H1 (cell line): Measurements from ENCODE around the gene PRPS1. TPM values are rescaled to one million over a fixed set of nuclear protein-coding genes. Genes with fewer than 3 reads are reported as not detected.

Experiments
- CTCF ChIA-PET: fragments of 300-600 bp; sonication (Branson Sonifier 250); formaldehyde crosslinking; loops from one replicate; lab custom pipeline; 2021; ENCODE audit not compliant: partially characterized antibody; lab: Charles Lee
- POLR2A ChIA-PET: fragments of 300-600 bp; sonication (Branson Sonifier 250); formaldehyde crosslinking; loops from one replicate; lab custom pipeline; 2021; ENCODE audit warnings: inconsistent platforms; ENCODE audit not compliant: partially characterized antibody; lab: Charles Lee
- DNase-seq, 2 experiments: peaks; one replicate each; pipeline versions ENCODE4 v3.0.0 to v3.0.0-alpha.2; 2010 to 2022; ENCODE audit warnings: low spot score in 2 of 2, low read depth in 1 of 2, mixed read lengths in 1 of 2
- FAIRE-seq: peaks from 2 replicates; lab custom pipeline; 2011; peaks lifted over from hg19 to GRCh38; lab: Jason Lieb, UNC
- H2AFZ ChIP-seq: 2 replicates; pipeline ENCODE4 v1.8.1; 2012; ENCODE audit warnings: low read length, inconsistent platforms
- H2AK5ac ChIP-seq: 2 replicates; pipeline ENCODE4 v1.6.1; 2013; ENCODE audit warnings: low read depth, low read length
- H2BK120ac ChIP-seq: replicated peaks from 2 replicates; pipeline ENCODE3; 2013; ENCODE audit warnings: low read depth, low read length, inconsistent platforms
- H2BK12ac ChIP-seq: 2 replicates; pipeline ENCODE4 v1.6.1; 2013; ENCODE audit warnings: low read depth, low read length
- H2BK15ac ChIP-seq: 2 replicates; pipeline ENCODE4 v1.6.1; 2013; ENCODE audit warnings: low read length
- H2BK20ac ChIP-seq: 2 replicates; pipeline ENCODE4 v1.6.1; 2013; ENCODE audit warnings: low read length
- H2BK5ac ChIP-seq: 2 replicates; pipeline ENCODE4 v1.6.1; 2013; ENCODE audit warnings: low read depth, low read length
- H3K14ac ChIP-seq: 2 replicates; pipeline ENCODE4 v1.6.1; 2013; ENCODE audit warnings: inconsistent platforms; ENCODE audit not compliant: insufficient read length
- H3K18ac ChIP-seq: 2 replicates; pipeline ENCODE4 v1.6.1; 2013; ENCODE audit warnings: low read length; ENCODE audit errors: extremely low read depth
- H3K23ac ChIP-seq: 2 replicates; pipeline ENCODE4 v1.6.1; 2013; ENCODE audit warnings: inconsistent platforms; ENCODE audit not compliant: insufficient read length
- H3K23me2 ChIP-seq: 2 replicates; pipeline ENCODE4 v1.6.1; 2013; ENCODE audit warnings: low read depth, low read length
- H3K27ac ChIP-seq: 2 replicates; pipeline ENCODE4 v1.6.1; 2011; ENCODE audit warnings: low read depth, low read length, inconsistent platforms
- H3K27me3 ChIP-seq, 4 experiments: replicated peaks in 1 of 4; 1 replicate in 1 of 4; 2 replicates in 3 of 4; pipeline versions ENCODE4 v1.6.1 to v1.8.1; 2011 to 2013; ENCODE audit warnings: low read length in 3 of 4, mild to moderate bottlenecking in 3 of 4, inconsistent platforms in 2 of 4, mixed read lengths in 2 of 4, moderate library complexity in 1 of 4; ENCODE audit not compliant: control insufficient read depth in 3 of 4, insufficient read depth in 3 of 4; ENCODE audit errors: extremely low read depth in 1 of 4
- H3K36me3 ChIP-seq, 4 experiments: 2 replicates each; pipeline versions ENCODE4 v1.6.1 to v1.8.1; 2011 to 2013; ENCODE audit warnings: mild to moderate bottlenecking in 4 of 4, low read length in 3 of 4, moderate library complexity in 2 of 4, control low read depth in 1 of 4, inconsistent platforms in 1 of 4; ENCODE audit not compliant: insufficient read depth in 4 of 4, control insufficient read depth in 2 of 4
- H3K4ac ChIP-seq: replicated peaks from 2 replicates; pipeline ENCODE3; 2013; ENCODE audit warnings: low read length, low read depth, mixed read lengths, inconsistent platforms; ENCODE audit not compliant: insufficient read length
- H3K4me1 ChIP-seq, 4 experiments: replicated peaks in 1 of 4; 1 replicate in 1 of 4; 2 replicates in 3 of 4; pipeline versions ENCODE4 v1.6.1 to v1.8.1; 2011 to 2013; ENCODE audit warnings: low read length in 3 of 4, inconsistent platforms in 2 of 4, mixed read lengths in 1 of 4; ENCODE audit not compliant: insufficient read depth in 4 of 4, control insufficient read depth in 3 of 4
- H3K4me2 ChIP-seq, 2 experiments: 2 replicates each; pipeline versions ENCODE4 v1.6.1 to v1.8.1; 2011 to 2013; ENCODE audit warnings: low read depth in 2 of 2, low read length in 2 of 2, control low read depth in 1 of 2, inconsistent platforms in 1 of 2, mild to moderate bottlenecking in 1 of 2; ENCODE audit not compliant: insufficient read depth in 1 of 2
- H3K4me3 ChIP-seq, 4 experiments: fragments of 200-600, 300-600 bp in 1 of 4; sonication (generic), shearing (Covaris generic), sonication (Bioruptor Twin) in 1 of 4; 2 replicates each; pipeline versions ENCODE4 v1.5.1 to v1.8.1; 2011 to 2016; ENCODE audit warnings: low read length in 4 of 4, low read depth in 3 of 4, control low read depth in 2 of 4, inconsistent platforms in 2 of 4, mild to moderate bottlenecking in 2 of 4, mixed read lengths in 1 of 4, moderate library complexity in 1 of 4; ENCODE audit not compliant: insufficient read depth in 2 of 4; ENCODE audit errors: extremely low read depth in 1 of 4
- H3K56ac ChIP-seq: replicated peaks from 2 replicates; pipeline ENCODE3; 2013; ENCODE audit warnings: low read depth, mild to moderate bottlenecking, mixed read lengths, low read length, inconsistent platforms; ENCODE audit not compliant: insufficient read length
- H3K79me1 ChIP-seq: 2 replicates; pipeline ENCODE4 v1.6.1; 2013; ENCODE audit warnings: low read depth, low read length, control low read depth
- H3K79me2 ChIP-seq, 2 experiments: 2 replicates each; pipeline versions ENCODE4 v1.6.1 to v1.8.1; 2012 to 2013; ENCODE audit warnings: low read length in 2 of 2, mild to moderate bottlenecking in 2 of 2, inconsistent platforms in 1 of 2; ENCODE audit not compliant: insufficient read depth in 2 of 2, control insufficient read depth in 1 of 2
- H3K9ac ChIP-seq, 4 experiments: replicated peaks in 1 of 4; 1 replicate in 1 of 4; 2 replicates in 3 of 4; pipeline versions ENCODE4 v1.6.1 to v1.8.1; 2011 to 2013; ENCODE audit warnings: low read depth in 3 of 4, low read length in 3 of 4, control low read depth in 2 of 4, mild to moderate bottlenecking in 2 of 4, moderate library complexity in 2 of 4, inconsistent platforms in 1 of 4; ENCODE audit errors: extremely low read depth in 1 of 4
- H3K9me3 ChIP-seq, 2 experiments: 2 replicates each; pipeline versions ENCODE4 v1.6.1 to v1.8.1; 2012 to 2013; ENCODE audit warnings: mild to moderate bottlenecking in 2 of 2, moderate library complexity in 2 of 2, control low read depth in 1 of 2, inconsistent platforms in 1 of 2, low read depth in 1 of 2, low read length in 1 of 2, mixed read lengths in 1 of 2; ENCODE audit not compliant: insufficient read depth in 2 of 2
- H4K20me1 ChIP-seq, 2 experiments: replicated peaks in 1 of 2; 2 replicates each; pipeline versions ENCODE3 to v1.8.1; 2011 to 2013; ENCODE audit warnings: inconsistent platforms in 2 of 2, low read length in 2 of 2, mild to moderate bottlenecking in 1 of 2; ENCODE audit not compliant: insufficient read depth in 2 of 2, control insufficient read depth in 1 of 2
- H4K5ac ChIP-seq: 2 replicates; pipeline ENCODE4 v1.6.1; 2013; ENCODE audit warnings: low read length, low read depth, mixed read lengths, inconsistent platforms; ENCODE audit not compliant: insufficient read length
- H4K8ac ChIP-seq: 2 replicates; pipeline ENCODE4 v1.8.0; 2013; ENCODE audit warnings: mild to moderate bottlenecking, moderate library complexity, low read length, inconsistent platforms; ENCODE audit not compliant: insufficient read depth; ENCODE audit errors: extremely low read depth
- H4K91ac ChIP-seq: replicated peaks from 2 replicates; pipeline ENCODE3; 2013; ENCODE audit warnings: low read length, mixed read lengths, inconsistent platforms; ENCODE audit not compliant: insufficient read length
- BCL11A ChIP-seq, 2 experiments: IDR thresholded peaks; one replicate each; pipeline ENCODE4 v1.6.1; 2011; ENCODE audit warnings: low read depth in 2 of 2, low read length in 2 of 2, mild to moderate bottlenecking in 2 of 2
- CBX5 ChIP-seq: fragments of 300-800, 300-1000 bp; sonication (generic); IDR thresholded peaks from 2 replicates; pipeline ENCODE4 v1.7.1; 2016; ENCODE audit warnings: antibody characterized with exemption, low read length, low read depth
- CEBPB ChIP-seq: IDR thresholded peaks from 2 replicates; pipeline ENCODE4 v1.6.1; 2012; ENCODE audit warnings: low read depth, low read length
- GABPA ChIP-seq: IDR thresholded peaks from 2 replicates; pipeline ENCODE4 v1.6.1; 2011; ENCODE audit warnings: mild to moderate bottlenecking, low read length, moderate library complexity, borderline replicate concordance; ENCODE audit not compliant: insufficient read depth
- HDAC2 ChIP-seq, 2 experiments: fragments of 300-600 bp in 1 of 2; sonication (generic) in 1 of 2; IDR thresholded peaks; 2 replicates each; pipeline ENCODE4 v1.6.1; 2011 to 2012; ENCODE audit warnings: low read depth in 2 of 2, low read length in 2 of 2, mild to moderate bottlenecking in 2 of 2, moderate library complexity in 2 of 2, borderline replicate concordance in 1 of 2, inconsistent platforms in 1 of 2
- HDAC6 ChIP-seq: IDR thresholded peaks from one replicate; pipeline ENCODE4 v1.7.1; 2012; ENCODE audit warnings: low read depth, mild to moderate bottlenecking, inconsistent platforms, low read length, moderate library complexity
- KDM5A ChIP-seq: fragments of 200-600 bp; IDR thresholded peaks from 2 replicates; pipeline ENCODE4 v1.7.1; 2012; ENCODE audit warnings: mild to moderate bottlenecking, low read length, inconsistent platforms, mixed read lengths
- POLR2A ChIP-seq, 2 experiments: IDR thresholded peaks; 1 replicate in 1 of 2; 2 replicates in 1 of 2; pipeline ENCODE4 v1.6.1; 2011; ENCODE audit warnings: low read depth in 2 of 2, low read length in 2 of 2, mild to moderate bottlenecking in 2 of 2; ENCODE audit errors: control extremely low read depth in 1 of 2
- POU5F1 ChIP-seq: IDR thresholded peaks from 2 replicates; pipeline ENCODE4 v1.6.1; 2011; ENCODE audit warnings: low read depth, mild to moderate bottlenecking, low read length, moderate library complexity
- RFX5 ChIP-seq: IDR thresholded peaks from 2 replicates; pipeline ENCODE4 v1.6.1; 2011; ENCODE audit warnings: low read depth, low read length, improper control_type of control experiment, borderline replicate concordance
- SIX5 ChIP-seq: IDR thresholded peaks from 2 replicates; pipeline ENCODE4 v1.6.1; 2011; ENCODE audit warnings: mild to moderate bottlenecking, low read depth, low read length
- SP4 ChIP-seq: IDR thresholded peaks from 2 replicates; pipeline ENCODE4 v1.6.1; 2012; ENCODE audit warnings: low read length, inconsistent platforms
- SRF ChIP-seq: IDR thresholded peaks from 2 replicates; pipeline ENCODE4 v1.6.1; 2011; ENCODE audit warnings: mild to moderate bottlenecking, low read depth, low read length, moderate library complexity
- TEAD4 ChIP-seq: IDR thresholded peaks from 2 replicates; pipeline ENCODE4 v1.6.1; 2012; ENCODE audit warnings: low read depth, low read length, inconsistent platforms, mixed read lengths
- WGBS, 2 experiments: shearing (Covaris generic) in 1 of 2; methylation state at CpG; one replicate each; pipeline versions ENCODE4 v1.1.6 to v1.1.7; 2013 to 2015; ENCODE audit warnings: low lambda C conversion rate in 2 of 2, mixed read lengths in 2 of 2, inconsistent platforms in 1 of 2, low coverage in 1 of 2, missing lambda C conversion rate in 1 of 2; ENCODE audit not compliant: insufficient replicate concordance in 2 of 2, insufficient coverage in 1 of 2, insufficient read length in 1 of 2; ENCODE audit errors: extremely low coverage in 1 of 2, missing lambda C conversion rate in 1 of 2; 5-methylcytosine and 5-hydroxymethylcytosine counted together
- polyA plus RNA-seq, 7 experiments: library from polyadenylated mRNA; depleted of rRNA in 3 of 7; stranded (reverse) in 5 of 7; unstranded in 2 of 7; fragments of >200 nt in 5 of 7; fragments of 200-250 nt in 2 of 7; gene quantifications; 1 replicate in 5 of 7; 2 replicates in 1 of 7; 4 replicates in 1 of 7; pipeline versions ENCODE4 v1.2.1 to v1.2.3, GENCODE V29; 2011 to 2013; ENCODE audit warnings: missing spikeins in 2 of 7, mixed read lengths in 2 of 7
- total RNA-seq: library from RNA; stranded (reverse); fragmentation: NEBNext Ultra II Directional; extraction: Animal tissue kit (Norgen Biotek cat#: 25700); gene quantifications from 2 replicates; pipeline ENCODE4 v1.2.1, GENCODE V29; 2021
- TF ChIP-seq, protein P1 (sequence below): IDR thresholded peaks from 2 replicates; pipeline ENCODE4 v1.6.1; 2012; ENCODE audit warnings: inconsistent platforms

Gene PRPS1
- total and polyA plus RNA-seq, 2 of the 8 experiments (the other 6 are each of a cell fraction or from before 2014, with no cell fraction given) = 90.1 to 110 TPM

DNA sequence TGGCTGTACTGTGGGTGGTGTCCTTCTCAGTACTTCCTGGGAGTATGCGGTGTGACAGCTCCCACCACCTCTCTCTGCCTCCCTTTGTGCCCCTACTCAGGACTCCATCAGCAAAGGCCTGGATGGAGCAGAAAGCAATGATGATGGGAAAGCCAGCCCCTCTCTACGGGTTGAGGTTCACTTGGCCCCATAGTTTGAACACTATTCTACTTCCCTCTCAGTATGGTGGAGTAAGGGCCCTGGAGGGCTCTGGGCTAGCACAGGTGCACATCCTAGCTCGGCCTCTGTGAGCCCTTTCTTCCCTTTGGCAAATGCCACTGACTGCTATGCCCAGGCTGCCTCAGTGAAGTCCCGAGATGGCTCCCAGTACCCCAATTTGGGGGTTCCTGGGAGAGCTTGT lies 31.0 kb downstream of the PRPS1 start:
- H3K9ac ChIP-seq = no peak overlapping the region
- FAIRE-seq = no peak
- H3K36me3 ChIP-seq = no peaks in the 10 kb centered on the region
- no peak overlapping the region for H2BK15ac ChIP-seq
- H3K18ac ChIP-seq = no peak overlapping the region
- H3K27me3 ChIP-seq = no peaks in the 10 kb centered on the region
- DNase-seq = no peak
- H3K4ac ChIP-seq = no peak overlapping the region
- H3K4me2 ChIP-seq = no peak overlapping the region
- no peak overlapping the region for H2AFZ ChIP-seq
- H3K79me2 ChIP-seq = no peaks in the 10 kb centered on the region
- no peak overlapping the region for H3K14ac ChIP-seq
- ChIA-PET POLR2A (interaction anchor here (0.6 to 2.0 kb wide), 2 partner anchors 58 to 235 kb away, joined by 3 to 13 read pairs; no protein-coding TSS in a partner anchor), CTCF (interaction anchor here (0.7 to 29.5 kb wide), 30 partner anchors 8 to 411 kb away, joined by 3 to 325 read pairs (median 4); partner anchors contain the start of genes NCBP2L and TSC22D3)
- H3K79me1 ChIP-seq = no peaks in the 10 kb centered on the region
- peaks cover 0 to 3% of the 10 kb centered on the region in 2 experiments for H4K20me1 ChIP-seq
- no peak overlapping the region for H4K5ac ChIP-seq
- no peak overlapping the region for H4K8ac ChIP-seq
- no peak overlapping the region for H2BK12ac ChIP-seq
- peaks cover 0 to 5% (median 0%) of the 10 kb centered on the region in 4 experiments; a peak in 2 of 7 replicates for H3K4me1 ChIP-seq
- no peak overlapping the region for H2BK120ac ChIP-seq
- no peaks in the 10 kb centered on the region for H3K23me2 ChIP-seq
- no peak overlapping the region for H2BK5ac ChIP-seq
- H4K91ac ChIP-seq = no peak overlapping the region
- H3K4me3 ChIP-seq = no peak overlapping the region
- no peak overlapping the region for H2BK20ac ChIP-seq
- H3K23ac ChIP-seq = no peak overlapping the region
- H3K9me3 ChIP-seq = no peaks in the 10 kb centered on the region
- H2AK5ac ChIP-seq = no peak overlapping the region
- H3K56ac ChIP-seq = no peak overlapping the region
- no peak overlapping the region for H3K27ac ChIP-seq
- WGBS, 2 experiments = 65% methylated on average over 2 of the region's 4 CpGs; no CpG with 5 or more reads in 1 of the 2 experiments
- TF ChIP-seq HDAC6 (no peak), GABPA (no peak), TEAD4 (no peak), POLR2A (IDR thresholded peaks at IDR 0.05; ENCODE audit: control extremely low read depth in 1 of 2, low read depth in 2 of 2, low read length in 2 of 2) (no peak), POU5F1 (no peak), HDAC2 (IDR thresholded peaks at IDR 0.05; ENCODE audit: borderline replicate concordance in 1 of 2, low read depth in 2 of 2, low read length in 2 of 2) (no peak), CBX5 (no peak), SIX5 (no peak), SRF (no peak), KDM5A (no peak), BCL11A (IDR thresholded peaks at IDR 0.05; ENCODE audit: low read depth in 2 of 2, low read length in 2 of 2) (no peak), RFX5 (no peak), SP4 (no peak), CEBPB (no peak)
- TF ChIP-seq, protein P1, sequence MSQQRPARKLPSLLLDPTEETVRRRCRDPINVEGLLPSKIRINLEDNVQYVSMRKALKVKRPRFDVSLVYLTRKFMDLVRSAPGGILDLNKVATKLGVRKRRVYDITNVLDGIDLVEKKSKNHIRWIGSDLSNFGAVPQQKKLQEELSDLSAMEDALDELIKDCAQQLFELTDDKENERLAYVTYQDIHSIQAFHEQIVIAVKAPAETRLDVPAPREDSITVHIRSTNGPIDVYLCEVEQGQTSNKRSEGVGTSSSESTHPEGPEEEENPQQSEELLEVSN = no peak
